Kasumi-1 (cell line): ENCODE results near the gene PNRC1.
"Not testable (repeated sequence)": the region's sequence is repeated elsewhere in the genome, so short reads cannot be mapped to it uniquely, and the experiment has no call there.

Experiments used
- DNase-seq, 2 experiments: peaks; one replicate each; lab custom pipeline; 2025; lab: John Stamatoyannopoulos, UW

PNRC1 gene

DNA sequence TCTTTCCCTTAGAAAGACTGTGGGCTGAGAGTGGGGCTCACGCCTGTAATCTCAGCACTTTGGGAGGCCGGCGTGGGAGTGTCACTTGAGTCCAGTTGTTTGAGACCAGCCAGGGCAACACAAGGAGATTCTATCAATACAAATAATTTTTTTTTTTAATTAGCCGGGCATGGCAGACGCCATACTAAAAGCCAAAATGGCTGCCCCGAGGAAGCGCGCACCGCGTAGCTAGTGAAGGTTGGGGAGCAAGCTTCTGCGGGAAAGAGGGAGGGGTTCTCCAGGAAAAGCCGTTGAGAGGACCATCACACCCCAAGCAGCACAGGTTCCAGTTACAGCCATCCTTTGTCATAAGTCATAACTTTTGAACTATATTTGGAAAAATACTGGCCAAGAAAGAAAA, 21.3 kb upstream of the PNRC1 start:
- DNase-seq = no peak

- no peak for DNase-seq
Observed at GRCh38 chr6:89063881-89064280, 16.7 kb upstream of the PNRC1 start.

DNA sequence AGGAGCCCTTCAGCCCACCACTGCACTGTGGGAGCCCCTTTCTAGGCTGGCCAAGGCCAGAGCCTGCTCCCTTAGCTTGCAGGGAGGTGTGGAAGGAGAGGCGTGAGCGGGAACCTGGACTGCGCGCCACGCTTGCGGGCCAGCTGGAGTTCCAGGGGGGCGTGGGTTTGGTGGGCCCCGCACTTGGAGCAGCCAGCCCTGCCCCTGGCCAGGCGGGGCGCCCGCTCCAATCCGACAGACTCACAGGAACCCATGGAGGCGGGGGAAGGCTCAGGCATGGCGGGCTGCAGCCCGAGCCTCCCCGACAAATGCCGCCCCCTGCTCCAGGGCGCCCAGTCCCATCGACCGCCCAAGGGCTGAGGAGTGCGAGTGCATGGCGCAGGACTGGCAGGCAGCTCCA, 15.6 kb upstream of the PNRC1 start:
- not testable (repeated sequence) for DNase-seq

- DNase-seq = not testable (repeated sequence)
Observed at GRCh38 chr6:89066121-89066520, 14.4 kb upstream of the PNRC1 start.

GRCh38 chr6:89066940-89067646, 13.5 kb upstream of the PNRC1 start:
- peak; percentile 28 to 40 for DNase-seq

- DNase-seq = no peak
Observed at GRCh38 chr6:89067796-89068195, 12.8 kb upstream of the PNRC1 start.

- no peak for DNase-seq
Observed at GRCh38 chr6:89068695-89069094, 11.9 kb upstream of the PNRC1 start.

DNA sequence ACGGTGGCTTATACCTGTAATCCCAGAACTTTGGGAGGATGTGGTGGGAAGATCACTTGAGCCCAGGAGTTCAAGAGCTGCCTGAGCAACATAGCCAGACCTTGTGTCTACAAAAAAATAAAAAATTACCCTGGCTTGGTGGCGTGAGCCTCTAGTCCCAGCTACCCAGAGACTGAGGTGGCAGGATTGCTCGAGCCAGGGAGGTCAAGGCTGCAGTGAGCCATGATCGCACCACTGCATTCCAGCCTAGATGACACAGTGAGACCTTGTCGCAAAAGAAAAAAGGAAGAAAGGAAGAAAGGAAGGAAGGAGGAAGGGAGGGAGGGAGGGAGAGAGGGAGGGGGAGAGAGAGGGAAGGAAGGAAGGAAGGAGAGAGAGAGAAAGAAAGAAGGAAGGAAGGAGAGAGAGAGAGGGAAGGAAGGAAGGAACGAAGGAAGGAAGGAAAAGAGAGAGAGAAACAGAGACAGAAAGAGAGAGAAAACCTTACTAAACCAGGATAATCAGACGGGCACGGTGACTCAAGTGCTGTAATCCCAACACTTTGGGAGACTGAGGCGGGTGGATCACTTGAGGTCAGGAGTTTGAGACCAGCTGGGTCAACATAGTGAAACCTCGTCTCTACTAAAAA, 10.9 kb upstream of the PNRC1 start:
- no peak for DNase-seq

DNA sequence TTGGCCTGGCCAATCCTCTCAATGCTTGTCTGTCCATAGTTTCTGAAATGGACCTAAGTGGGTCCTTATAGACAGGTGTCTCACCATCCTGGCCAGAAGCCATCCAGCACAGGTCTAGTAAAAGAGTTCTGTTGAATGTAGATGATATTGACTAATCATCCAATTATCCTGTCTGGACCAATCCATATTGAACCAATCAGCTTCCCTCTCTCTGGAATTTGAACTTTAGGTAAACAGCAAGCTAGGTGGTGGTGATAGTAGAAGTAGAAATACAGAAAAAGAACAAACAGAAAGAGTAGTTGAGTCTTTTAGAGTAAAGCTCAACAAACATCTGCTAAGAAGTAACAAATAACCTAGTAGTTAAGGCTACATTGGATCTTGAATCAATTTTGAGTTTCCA, 9.5 kb upstream of the PNRC1 start:
- no peak for DNase-seq

GRCh38 chr6:89073014-89073620, 7.4 kb upstream of the PNRC1 start:
- peak; percentile 98 to 99 for DNase-seq

- DNase-seq = no peak
Observed at GRCh38 chr6:89073840-89074239, 6.7 kb upstream of the PNRC1 start.

GRCh38 chr6:89079511-89080234, 878 bp upstream of the PNRC1 start:
- peak; percentile 78 to 80 for DNase-seq

GRCh38 chr6:89081129-89081422, 525 bp downstream of the PNRC1 start:
- no peak for DNase-seq

DNA sequence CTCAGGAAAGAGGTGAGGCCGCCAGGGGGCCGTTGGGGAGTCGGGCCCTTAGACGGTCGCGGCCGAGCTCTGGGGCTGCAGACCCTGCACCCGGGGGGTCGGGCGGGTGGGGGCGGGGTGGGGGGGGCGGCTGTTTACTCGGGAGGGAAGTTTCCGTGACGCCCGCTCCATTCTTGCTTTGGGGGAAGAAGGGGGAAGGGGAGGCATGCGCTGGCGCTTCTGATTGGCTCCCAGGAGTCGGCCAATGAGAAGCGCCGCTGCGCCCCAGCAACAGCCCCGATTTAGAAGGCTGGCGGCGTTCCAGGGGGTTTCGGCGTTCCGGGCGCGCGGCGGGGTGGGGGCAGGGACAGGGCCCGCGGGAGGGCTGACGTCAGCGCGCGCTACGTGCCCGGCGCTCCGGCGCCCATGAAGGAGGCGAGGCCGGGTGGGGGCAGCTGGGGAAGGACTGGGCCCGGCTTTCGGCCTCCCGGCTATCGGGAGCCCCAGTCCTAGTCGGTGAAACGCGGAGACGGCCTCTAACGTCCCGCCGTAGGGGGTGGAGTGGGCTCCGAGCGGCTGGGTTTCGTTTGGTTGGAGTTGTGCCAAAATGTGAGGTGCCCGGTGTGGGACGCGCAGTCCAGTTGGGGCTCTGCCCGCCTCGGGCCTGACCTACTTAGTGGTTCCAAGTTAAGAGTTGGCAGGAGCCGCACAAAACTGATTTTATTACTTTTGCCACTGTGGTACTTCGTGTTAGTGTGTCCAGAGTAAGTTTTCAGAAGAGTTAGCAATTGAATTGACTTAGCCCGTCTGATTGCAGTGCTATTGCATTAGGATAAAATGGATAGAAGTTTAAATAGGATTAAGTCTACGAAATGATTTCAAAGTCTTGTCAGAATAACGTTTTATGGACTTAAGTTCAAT, 1.1 kb downstream of the PNRC1 start:
- DNase-seq = peak; percentile 95 to 96

DNA sequence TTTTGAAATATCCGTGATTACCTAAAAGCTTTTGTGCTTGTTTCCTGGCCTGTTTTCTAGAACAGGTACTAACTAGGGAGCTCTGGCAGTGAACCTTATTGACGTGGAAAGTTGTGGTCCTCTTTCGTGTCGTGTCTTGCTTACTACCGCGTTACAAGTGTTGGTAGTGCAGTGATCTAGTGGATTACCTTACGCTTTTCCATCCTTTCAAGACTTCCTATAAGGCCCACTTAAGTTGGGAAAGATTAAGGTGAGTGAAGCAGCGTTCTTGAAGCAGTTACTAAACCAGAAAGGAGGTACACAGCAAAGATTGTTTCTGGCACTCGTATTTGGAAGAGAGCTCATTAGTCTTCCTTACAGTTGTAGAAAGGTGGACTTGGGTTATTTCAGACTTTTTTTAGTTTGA, 1.9 kb downstream of the PNRC1 start:
- peak in 1 of 2 experiments; percentile 13 for DNase-seq

- DNase-seq = no peak
Observed at GRCh38 chr6:89084542-89084941, 4.0 kb downstream of the PNRC1 start.

GRCh38 chr6:89084954-89085353, 4.4 kb downstream of the PNRC1 start:
- no peak for DNase-seq

- DNase-seq = no peak
Observed at GRCh38 chr6:89085409-89086205, 5.1 kb downstream of the PNRC1 start.

- no peak for DNase-seq
Observed at GRCh38 chr6:89087881-89088280, 7.3 kb downstream of the PNRC1 start.

GRCh38 chr6:89098461-89098860, 17.9 kb downstream of the PNRC1 start:
- DNase-seq = no peak

DNA sequence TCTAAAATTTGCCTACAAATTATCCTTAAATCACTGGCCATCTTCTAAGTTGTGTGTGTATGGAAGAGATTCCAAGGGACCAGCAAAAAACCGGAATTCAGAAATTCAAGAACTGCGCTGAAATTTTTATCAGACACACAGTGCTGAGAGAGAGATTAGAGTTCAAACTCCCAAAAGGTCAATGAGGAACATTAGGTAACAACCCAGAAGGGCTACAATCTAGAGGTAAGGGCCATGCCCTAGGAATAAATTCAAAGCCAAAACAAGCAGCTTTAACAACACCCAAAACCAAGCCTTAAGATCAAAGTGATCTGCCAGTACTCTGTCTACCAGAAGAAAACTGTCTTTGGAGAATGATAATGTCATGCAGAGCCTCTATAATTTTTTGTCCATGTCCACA, 19.6 kb downstream of the PNRC1 start:
- no peak for DNase-seq
